Germinal center (tissue), 1 donor: ENCODE measurements around the gene UBXN4.
"Not testable (repeated sequence)": the region's sequence is repeated elsewhere in the genome, so short reads cannot be mapped to it uniquely, and the experiment has no call there.

Experiments used
- DNase-seq: peaks from one replicate; pipeline ENCODE4 v3.0.0; 2012; ENCODE audit warnings: mixed read lengths, low spot score

Gene UBXN4

DNA sequence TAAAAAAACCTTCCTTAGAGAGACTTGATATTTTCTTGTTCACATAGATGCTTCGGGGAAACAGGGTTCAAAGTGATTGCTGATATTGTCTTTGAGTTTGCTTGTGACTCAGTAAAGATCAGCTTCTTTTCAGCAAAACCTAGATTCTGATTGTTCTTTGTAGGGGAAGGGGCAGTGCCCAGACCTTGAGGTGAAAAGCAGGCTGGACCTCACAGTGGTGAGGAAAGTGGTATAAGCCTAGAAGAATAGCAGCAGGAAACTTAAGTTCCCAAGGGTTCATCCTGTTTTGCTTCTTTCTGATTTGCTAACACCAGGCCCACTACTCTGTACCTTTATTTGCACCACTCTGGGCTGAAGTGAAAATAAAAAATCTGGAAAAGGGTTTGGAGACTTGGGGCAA, 20.9 kb downstream of the UBXN4 start:
- DNase-seq = no peak

DNA sequence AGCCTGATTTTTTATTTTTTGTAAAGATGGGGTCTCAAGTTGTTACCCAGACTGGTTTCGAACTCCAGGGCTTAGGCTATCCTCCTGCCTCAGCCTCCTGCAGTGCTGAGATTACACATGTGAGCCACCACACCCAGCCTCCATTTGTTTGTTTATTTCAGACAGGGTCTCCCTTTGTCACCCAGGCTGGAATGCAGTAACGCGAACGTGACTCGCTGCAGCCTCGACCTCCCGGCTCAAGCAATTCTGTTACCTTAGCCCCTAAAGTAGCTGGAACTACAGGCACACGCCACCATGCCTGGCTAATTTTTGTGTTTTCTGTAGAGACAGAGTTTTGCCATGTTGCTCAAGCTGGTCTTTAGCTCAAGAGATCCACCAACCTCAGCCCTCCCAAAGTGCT, 27.2 kb downstream of the UBXN4 start:
- DNase-seq = no peak

DNA sequence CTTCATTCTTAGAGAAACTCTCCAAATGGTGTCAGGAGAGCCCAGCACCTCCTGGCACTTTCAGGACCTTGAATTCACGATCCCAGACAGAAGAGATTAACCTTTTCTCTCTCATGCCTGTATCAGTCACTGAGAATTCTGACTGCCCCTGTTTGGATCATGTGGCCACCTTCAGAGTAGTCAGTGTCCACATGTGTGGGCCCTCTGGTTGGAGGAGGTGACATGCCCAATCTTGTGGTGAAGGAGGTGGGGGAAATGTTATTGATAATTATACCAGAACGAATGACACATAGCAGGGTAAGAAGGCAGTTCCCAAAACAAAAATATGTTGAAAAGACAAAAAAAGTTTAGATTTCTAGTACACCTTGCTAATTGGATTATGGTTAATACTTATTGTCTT, 31.7 kb downstream of the UBXN4 start:
- DNase-seq = no peak

DNA sequence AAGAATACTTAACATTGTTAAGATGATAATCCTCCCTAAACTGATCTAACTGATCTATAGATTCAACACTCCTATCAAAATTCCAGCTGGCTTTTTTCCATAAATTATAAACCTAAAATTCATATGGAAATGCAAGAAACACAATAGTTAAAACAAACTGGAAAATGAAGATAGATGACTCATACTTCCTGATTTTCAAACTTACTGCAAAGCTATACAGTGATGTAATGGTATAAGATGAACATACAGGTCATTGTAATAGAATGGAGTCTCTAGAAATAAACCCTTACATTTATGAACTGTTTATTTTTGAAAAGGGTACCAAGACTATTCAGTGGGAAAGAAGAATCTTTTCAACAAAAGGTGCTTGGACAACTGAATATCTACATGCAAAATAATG, 32.3 kb downstream of the UBXN4 start:
- DNase-seq = no peak

DNA sequence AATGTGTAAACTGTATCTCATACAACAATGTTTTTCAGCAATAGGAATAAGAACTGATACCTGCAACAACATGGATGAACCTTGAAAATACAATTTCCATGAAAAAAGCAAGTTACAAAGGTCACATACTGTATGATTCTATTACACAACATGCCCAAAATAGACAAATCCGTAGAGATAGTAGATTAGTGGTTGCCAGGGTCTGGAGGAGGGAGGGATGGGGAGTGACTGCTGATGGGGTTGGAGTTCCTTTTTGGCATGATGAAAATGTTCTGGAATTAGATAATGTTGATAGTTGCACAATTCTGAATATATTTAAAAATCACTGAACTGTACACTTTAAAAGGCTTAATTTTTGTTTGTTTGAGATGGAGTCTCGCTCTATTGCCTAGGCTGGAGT, 33.8 kb downstream of the UBXN4 start:
- DNase-seq = no peak

DNA sequence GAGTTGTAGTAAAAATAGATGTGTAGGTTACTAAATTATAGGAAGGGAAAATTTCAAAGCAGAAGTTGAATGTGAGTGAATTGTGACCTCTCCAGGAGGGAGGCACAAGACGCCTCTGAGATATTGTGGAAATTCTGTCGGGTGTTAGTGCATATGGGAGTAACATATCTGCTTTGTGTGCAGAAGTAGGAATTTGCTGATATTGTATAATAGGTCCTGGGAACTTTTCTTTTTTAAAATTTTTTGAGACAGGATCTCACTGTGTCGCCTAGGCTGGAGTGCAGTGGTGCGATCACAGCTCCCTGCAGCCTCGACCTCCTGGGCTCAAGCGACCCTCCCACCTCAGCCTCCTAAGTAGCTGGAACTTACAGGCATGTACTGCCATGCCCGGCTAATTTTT, 34.7 kb downstream of the UBXN4 start:
- DNase-seq = no peak

DNA sequence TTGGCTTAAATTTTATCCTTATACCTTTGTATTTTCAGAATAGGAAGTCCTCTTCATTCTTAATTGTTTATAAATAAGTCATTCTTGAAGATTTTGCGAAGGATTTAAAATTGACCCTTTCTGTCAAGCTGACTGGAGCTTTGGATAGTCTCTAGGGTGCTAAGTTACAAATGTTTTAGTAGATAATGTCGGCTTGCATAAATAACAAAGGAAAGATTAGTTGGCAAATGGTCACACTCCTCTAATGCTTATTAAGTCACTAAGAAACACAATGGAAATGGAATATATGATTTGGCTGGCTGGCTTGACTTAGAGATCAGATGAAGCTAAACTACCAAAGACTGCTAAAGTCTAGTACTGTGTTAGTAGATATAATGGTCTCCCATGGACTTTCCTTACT, 40.6 kb downstream of the UBXN4 start:
- DNase-seq = no peak

DNA sequence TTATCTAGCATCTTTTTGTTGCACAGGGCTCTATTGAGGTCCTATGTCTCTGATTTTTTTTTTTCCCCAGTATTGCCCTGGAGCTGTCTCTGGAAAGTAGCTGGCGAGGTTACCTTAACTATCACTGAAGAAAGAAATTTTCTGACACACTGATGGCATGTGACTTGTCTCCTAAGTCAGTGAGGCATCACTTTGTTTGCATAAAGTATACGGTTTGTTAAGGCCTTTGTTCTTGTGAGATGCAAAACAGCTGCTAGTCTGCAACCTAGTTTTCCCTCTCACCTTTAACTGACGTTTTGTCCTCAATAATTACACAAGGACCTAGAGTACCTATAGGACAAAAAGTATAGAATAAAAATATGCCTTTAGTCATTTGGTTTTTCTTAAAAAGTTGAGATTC, 41.8 kb downstream of the UBXN4 start:
- DNase-seq = no peak

DNA sequence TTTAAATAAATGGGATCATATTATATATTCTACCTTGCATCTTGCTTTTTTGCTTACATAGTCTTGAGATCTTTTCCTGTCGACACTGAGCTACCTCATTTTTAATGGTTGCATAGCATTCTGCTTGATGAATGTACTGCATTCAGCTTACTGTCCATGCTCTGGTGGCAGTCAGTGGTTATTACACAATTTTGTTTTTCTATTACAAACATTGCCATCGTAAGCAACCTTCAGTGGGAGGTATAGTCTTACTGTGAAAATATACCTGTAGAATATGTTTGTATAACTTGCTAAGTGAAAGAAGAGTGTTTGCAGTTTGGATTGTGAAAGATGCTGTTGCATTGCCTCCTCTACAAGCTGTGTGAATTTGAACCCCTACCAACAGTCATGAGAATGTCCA, 43.4 kb downstream of the UBXN4 start:
- no peak for DNase-seq

DNA sequence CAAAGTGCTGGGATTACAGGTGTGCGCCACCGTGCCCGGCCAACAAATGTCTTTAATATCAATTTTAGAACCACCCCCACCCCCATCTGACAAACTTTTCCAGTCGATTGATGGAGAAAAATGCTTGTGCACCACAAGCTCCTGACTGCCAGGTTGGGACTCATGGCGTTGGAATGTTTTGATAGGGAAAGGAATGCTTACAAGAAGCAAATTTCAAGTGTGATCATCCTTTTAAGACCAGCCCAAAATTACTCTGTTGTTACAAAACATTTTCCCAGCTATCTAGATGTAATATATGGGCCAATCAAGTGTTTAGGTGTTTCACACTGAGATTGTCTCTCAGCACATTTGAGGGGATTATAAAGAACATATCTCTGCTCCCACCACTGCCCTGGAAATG, 45.2 kb downstream of the UBXN4 start:
- no peak for DNase-seq

DNA sequence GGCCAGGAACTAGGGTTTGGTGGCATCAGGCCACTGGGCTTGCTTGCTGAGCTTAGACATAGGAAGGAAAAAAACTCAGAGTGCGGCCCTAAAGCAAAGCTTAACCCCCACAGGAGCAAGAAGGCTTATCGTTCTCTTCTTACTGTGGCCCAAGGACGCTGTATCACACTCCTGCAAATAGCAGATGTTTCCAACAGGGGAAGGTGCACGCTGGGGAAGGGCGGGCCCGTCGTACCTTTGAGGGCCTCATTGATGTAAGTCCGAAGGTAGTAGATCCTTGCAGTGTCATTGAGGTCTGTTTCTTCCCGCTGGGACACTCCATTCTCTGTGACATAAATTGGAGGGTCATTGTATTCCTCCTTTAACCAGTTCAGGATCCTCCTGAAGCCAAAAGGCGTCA, 48.8 kb downstream of the UBXN4 start:
- DNase-seq = no peak

DNA sequence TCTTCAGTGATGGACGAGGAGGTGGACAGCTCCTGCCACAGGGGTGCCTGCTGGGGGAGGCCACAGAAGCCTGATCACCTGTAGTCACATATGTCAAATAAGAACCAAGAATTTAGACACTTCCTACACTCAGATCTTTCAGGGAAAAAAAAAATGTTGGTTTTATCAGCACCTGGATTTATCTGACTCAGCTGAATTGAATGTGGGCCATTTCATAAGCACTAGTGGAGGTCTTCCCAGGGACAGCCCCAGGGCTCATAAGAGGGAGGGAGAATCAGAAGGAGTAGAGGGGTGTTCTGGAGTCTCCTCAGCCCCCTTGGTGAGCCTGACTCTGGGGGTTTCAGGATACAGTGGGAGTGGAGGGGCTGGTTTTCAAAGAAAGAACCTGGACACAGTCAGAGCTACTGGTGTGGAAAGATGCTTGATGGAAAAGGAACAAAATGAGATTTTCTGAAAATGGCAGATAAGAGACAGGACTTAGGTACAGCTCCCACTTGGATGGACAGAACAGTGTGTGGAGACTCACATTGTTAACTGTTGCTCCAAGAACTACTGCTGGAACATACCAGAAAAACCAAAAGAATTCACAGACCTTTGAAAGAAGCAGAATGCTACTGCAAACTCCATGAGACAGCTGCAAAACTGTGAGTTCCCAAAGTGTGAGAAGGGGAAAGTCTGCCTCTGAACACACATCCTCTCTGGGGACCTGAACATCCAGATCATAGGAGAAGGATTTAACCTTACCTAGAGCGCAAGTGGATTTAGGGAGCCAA, 49.9 kb downstream of the UBXN4 start:
- no peak for DNase-seq

DNA sequence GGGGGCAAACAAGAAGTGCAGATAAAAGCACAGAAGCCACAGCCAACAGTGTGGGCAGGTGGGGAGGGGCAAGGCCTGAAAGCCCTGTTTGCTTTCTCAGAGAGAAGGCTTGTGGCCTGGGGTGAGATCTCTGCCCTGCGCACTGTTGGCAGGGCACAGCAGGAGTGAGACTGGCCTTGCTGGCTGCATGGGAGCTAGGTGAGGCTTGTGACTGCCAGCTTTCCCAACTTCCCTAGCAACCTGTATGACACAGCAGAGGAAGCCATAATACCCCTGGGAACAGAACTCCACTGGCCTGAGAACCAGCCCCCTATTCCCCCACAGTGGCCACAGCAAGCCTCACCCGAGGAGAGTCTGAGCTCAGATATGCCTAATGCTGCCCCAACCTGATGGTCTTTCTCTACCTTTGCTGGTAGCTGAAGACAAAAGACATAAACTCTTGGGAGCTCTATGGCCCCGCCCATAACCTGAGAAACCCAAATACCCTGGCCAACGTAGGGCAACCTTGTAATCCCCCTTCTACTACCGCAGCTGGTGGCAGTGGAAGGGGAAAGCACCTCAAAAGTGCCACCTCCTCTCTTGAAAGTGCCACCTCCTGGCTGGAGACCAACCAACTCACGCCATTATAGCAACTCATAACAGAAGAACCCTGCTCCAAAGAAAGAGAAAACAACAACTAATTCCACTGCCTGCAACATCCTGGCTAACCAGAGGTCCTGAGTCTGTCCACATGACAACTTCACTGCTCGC, 50.9 kb downstream of the UBXN4 start:
- DNase-seq = no peak

DNA sequence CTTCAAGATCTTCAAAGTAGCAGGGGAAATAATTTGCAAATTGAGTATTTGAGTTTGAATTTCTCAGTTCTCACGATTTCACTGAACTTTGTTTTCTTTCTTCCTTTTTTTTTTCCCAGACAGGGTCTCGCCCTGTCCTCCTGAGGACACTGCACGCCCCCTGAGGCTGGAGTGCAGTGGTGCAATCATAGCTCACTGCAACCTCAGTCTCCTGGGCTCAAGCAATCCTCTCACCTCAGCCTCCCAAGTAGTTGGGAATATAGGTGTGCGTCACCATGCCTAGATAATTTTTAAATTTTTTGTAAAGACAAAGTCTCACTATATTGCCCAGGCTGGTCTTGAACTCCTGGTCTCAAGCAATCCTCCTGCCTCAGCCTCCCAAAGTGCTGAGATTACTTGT, 54.0 kb downstream of the UBXN4 start:
- DNase-seq = not testable (repeated sequence)

DNA sequence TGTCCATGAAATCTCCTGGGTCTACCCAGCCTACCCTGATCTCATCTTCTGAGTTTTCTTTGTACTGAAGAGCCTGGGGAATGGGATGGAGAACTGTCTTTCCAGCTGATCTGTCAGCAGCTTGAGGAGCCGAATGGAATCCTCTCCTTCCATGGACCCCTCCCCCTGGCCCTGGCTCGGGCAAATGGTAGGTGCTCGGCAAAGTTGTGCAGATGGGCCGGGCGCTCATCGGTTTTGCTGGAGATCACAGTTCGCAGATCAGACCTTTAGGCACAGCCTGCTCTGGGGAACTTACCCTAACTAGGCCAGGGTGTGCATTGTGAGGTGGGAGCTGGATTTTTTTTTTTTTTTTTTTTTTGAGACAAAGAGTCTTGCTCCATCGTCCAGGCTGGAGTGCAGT, 55.0 kb downstream of the UBXN4 start:
- no peak for DNase-seq

DNA sequence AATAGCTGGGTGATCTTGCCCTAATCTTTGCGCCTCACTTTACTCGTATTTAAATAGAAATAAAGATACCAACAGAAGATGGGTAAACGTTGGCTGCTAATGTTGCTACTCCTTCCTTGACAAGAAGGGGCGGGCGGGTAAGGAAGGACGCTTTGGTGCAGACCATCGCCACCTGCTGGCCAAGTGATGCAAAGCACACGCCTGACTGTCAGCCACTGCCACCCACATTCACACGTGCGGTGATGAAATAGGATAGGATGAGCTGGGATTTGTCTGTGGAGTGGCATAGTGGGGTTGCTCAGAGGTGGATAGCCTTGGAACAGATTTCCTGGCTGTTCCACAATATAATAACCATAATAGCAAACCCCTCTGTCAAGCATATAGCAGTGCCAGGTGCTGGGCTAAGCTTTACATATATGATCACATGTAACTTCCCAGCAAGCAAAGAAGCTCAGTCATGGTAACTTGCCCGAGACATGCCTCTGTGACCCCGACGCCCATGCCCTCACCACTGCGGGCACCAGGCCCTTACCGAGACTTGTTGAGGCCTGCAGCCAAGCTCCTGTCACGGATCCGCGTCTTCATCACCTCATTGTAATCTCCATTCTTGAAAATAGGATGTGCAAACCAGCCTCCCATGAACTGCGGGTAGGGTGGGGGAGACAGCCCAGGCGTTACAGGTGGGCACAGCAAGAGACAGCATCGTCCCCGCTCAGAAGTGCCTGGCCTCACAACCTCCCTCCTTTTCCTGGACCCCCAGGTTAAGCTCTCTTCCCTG, 56.0 kb downstream of the UBXN4 start:
- DNase-seq = peak; percentile 83

DNA sequence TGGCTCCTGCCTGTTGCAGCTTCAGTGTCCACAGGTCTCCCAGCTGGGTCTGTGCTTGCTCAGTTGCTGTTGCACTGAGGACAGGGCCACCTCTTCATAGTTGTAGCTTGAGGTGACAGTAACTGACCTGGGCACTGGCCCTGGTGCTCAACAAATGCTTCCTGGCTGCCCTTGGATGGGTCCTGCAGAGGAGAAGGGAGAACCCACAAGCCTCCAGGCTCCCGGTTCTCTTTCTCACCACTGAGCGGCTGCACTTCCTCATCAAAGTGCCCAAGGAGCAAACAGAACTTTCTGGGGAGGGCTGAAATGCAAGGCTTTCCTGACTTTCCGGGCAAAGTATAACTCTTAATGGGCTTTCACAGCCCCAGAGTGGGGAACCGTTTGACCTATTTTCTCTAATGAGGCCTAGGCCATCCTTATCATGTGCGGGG, 56.6 kb downstream of the UBXN4 start:
- DNase-seq = no peak

DNA sequence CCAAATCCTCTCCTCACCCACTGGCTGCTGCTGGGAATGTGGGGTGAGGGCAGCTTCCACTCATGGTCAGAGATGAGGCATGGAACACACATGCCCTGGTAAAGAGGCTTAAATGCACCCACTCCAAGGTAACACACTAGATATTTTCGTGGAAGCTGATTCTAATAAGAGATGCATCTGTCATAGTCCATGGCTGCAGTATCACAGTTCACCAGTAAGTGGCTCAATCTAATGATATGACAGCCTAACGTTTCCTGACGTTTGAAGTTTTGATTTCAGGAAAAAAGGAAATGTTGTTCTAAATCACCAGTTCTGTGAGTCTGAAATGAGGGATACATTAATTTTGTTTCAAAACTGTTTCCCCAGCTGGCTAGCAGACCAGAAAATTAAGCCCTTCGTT, 57.1 kb downstream of the UBXN4 start:
- no peak for DNase-seq

DNA sequence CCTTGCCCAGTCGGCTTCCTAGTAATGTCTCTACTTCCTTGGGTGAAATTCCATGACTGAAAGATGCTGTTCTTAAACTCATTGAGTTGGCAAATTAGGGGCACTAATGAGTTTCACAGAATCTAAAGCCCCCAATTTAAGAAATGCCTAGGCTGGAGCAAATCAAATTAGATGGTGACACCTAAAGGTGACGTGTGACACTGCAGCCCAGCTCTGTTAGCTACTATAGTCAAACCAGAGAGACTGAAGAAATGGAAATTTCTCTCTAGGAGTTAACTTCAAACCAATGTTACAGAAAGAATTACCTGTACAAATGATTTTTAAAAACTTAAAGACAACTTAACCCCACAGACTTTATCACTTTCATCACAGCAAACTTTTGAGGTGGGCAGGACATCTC, 58.1 kb downstream of the UBXN4 start:
- DNase-seq = no peak

DNA sequence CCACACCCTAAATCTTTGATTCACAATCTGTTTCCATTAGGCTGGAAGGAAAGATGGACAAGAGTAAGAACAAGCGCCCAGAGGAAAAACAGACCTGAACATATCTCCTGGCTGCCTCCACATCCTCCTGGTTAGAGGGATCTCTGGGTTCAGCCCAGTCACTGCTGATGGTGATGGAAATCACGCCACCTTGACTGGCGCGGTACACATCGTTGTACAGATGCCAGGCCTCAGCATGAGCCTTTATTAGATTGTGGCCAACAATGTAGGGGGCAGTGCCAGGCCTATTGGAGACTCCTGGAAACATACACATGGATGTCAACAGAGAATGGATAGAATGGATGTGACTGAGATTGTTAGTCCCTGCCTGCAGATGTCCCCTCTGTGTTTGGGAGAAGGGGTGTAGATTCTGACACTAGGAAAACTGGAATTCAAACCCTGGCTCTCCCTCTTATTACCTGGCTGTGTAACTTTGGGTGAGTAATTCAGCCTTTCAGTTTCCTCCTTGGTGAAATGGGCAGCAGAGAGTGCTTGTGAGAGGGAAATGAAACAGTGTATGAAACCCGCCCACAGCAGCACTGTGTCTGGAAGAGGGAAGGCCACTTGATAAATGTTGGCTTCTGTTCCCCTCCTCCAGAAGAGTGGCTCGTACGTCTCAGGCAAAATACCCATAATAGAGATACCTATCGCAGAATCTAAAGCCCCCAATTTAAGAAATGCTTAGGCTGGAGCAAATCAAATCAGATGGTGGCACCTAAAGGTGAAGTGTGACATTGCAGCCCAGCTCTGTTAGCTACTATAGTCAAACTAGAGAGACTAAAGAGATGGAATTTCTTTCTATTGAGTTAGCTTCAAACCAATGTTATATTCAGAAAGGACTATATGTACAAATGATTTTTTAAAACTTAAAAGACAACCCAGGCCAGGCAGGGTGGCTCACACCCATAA, 59.1 kb downstream of the UBXN4 start:
- no peak for DNase-seq

DNA sequence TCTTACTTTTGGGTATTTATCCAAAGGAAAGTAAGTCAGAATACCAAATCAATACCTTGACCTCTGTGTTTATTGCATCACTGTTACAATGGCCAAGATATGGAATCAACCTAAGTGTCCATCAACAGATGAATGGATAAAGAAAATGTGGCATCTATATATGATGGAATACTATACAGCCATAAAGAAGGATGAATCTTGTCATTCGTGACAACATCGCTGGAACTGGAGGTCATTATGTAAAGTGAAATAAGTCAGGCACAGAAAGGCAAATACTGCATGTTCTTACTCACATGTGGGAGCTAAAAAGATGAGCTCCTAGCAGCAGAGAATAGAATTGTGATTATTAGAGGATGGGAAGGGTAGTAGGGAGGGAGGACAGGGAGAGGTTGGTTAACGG, 60.7 kb downstream of the UBXN4 start:
- no peak for DNase-seq

DNA sequence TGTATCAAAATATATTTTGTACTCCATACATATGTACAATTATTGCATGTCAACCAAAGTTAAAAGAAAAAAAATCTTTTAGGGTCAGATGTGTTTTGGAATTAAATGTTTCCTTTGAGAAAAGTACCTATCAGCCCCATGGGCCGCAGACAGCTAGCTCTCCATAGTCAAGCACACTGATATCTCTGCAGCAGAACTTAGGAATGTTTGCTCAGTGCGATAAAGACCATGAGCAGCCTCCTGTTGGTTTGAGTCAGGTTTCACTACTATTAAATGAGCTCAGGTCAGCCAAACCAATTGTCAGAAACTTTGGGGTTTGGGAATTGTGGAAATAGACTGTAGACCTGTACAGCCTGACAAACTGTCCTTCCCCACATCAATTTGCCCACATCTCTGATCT, 61.6 kb downstream of the UBXN4 start:
- DNase-seq = no peak
